RPMI8226 (cell line): ENCODE data around the gene HOXA3.

Experiments
- DNase-seq: peaks from one replicate; pipeline ENCODE4 v3.0.0-alpha.2; 2015

Gene HOXA3

DNA sequence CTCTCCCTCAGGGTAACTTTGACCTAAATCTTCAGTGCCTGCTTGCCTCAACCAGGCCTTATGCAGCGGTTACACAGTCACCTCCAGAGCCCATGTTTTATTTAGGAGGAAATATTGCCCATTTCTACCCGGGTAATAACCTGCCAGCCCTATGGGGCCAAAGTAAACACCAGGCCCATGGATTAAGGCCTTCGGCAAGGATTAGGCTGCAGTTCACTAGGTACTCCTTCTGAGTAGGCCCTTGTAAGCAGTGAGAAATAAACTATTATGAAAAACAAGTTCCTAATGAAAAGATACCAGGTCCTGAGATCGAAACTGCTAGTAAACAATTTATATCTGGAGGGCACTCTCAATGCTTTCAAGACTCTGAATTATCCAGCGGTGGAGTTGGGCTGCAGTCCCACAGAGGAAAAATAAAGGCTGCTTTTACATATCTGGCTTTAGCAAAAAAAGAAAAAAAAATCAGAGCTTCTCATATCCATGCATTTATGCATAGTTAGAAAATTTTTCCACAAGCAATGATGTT lies 25.5 kb upstream of the HOXA3 start:
- DNase-seq, result no peak

DNA sequence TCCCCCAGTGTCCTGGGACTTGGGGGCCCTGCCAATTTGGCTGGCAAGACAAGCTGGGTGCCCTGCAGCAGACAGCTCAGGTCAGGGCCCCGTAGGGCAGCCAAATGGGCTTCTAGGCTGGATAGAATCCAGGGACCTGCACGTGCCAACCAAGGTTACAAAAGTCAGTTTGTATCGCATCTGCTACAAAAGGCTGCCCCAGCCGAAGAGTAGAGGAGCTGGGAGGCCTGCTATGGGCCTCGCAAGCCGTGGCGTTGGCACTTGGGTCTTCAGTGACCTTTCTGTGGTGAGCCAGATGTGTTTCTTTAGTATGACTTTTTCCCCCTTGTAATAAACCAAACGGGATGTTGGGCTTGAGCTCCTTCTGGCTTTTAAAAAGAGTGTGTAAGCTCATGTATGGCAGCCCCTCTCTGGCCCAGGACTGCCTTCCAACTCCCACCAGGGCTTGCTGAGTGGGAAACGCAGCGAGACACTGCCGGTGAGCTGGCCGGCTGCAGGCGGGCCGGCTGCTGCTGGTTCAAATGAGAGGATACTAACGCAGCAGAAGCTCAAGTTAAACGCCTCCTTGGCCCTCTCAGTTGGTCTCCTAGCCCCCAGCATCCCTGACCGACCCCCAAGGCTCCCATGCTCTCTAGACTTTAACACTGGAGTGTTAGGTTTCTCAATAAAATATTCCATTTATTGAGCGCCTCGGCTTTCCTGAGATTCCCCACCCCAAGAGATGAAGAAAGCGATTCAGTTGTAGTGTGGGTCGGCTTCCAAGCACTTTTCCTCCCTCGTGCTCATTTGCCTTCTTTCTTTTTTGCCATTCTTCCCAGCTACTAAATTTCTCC lies 24.8 kb upstream of the HOXA3 start:
- no peak for DNase-seq

- no peak for DNase-seq
Measured at GRCh38 chr7:27176524-27176845, 24.1 kb upstream of the HOXA3 start.

GRCh38 chr7:27175626-27176523 lies 23.5 kb upstream of the HOXA3 start:
- DNase-seq, result no peak

- DNase-seq, result no peak
Measured at GRCh38 chr7:27174874-27175625, 22.7 kb upstream of the HOXA3 start.

GRCh38 chr7:27173956-27174873 lies 21.8 kb upstream of the HOXA3 start, which contains the start of gene HOXA10:
Gene HOXA10, minus strand, starts transcription at chr7:27174320. Its CDS starts 14 bp downstream, at chr7:27174306.
- no peak for DNase-seq

GRCh38 chr7:27173511-27173955 lies 21.1 kb upstream of the HOXA3 start:
- no peak for DNase-seq

- DNase-seq, result no peak
Measured at GRCh38 chr7:27172823-27173510, 20.6 kb upstream of the HOXA3 start.

DNA sequence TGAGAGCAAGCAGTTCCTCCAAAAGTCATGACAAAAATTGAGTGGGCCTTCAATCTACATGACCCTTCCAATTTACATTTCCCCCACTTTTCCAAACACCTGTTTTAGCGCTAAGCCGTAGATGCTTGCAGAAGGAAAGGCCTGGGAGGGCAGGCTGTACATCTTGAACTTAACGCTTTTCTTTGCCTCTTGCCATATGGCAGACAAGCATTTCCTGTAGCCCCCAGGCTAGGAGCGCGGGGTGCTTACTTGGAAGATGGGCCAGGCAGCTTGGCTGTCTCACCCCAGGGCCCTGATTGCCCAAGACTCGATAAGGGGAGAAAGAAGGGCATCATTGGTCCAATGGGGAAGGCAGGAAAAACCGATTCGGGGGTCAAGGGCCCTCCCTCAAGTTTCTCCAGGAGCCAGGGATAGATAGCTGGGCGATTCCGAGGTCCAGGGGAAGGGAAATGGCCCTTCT lies 20.0 kb upstream of the HOXA3 start:
- no peak for DNase-seq

DNA sequence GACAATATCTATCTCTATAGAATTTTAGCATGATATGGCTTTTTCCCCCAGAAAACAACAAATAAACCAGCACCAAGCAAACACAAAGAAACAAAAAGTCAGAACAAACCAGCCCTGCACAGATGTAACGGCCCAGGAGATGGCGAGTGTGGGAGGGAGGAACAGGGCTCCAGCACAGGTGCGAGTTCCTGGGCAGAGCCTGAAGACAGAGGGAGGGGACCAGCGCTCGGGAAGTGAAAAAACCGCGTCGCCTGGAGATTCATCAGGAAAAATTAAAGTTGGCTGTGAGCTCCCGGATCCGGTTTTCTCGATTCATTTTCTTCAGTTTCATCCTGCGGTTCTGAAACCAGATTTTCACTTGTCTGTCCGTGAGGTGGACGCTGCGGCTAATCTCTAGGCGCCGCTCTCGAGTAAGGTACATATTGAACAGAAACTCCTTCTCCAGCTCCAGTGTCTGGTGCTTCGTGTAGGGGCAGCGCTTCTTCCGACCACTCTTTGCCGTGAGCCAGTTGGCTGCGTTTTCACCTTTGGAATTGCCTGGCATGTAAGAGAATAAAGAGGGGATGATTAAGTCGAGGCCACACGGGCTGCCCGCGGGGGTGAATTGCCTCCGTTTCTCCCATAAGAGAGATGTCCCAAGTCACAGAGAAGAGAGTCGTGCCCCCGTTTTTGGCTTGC lies 19.4 kb upstream of the HOXA3 start:
- peak; percentile 47 for DNase-seq

- DNase-seq, result no peak
Measured at GRCh38 chr7:27171325-27171636, 18.9 kb upstream of the HOXA3 start.

- DNase-seq, result no peak
Measured at GRCh38 chr7:27170426-27171324, 18.3 kb upstream of the HOXA3 start.

DNA sequence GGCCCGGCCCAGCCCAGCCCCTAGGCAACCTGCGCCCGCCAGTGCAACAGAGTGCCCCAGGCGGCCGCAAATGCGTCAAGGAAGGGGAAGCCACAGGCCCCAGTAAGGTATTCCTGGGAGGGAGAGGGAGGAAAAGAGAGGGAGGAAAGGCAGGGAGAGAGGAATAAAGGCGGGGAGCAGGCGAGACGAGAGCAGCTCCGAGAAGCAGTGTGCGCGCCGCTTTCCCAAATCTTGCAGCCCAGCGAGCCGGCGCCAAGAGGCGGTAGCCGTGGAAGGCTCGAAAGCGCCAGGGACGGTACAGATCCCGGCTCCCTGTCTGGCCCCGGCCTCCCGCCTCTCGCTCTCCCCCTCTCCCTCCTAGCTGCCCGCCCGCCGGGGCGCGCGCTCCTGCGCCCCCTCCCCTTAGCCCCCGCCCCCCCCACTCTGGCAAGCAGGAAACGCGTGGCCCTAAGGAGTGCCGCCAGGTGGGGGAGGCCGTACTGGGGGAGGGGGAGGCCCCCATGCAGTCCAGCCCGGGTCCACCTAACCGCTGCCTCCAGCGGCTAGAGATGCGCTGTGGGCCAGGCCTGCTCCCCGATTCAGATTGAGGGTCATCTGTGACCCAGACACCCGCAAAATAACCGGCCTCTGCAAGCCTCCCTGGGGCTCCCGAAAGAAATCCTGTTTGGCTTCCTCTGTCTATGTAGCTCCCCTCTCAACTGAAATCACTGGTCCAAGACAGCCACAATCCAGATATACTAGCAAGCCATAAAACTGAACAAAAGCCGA lies 17.5 kb upstream of the HOXA3 start:
- no peak for DNase-seq

GRCh38 chr7:27168265-27168947 lies 16.0 kb upstream of the HOXA3 start:
- DNase-seq, result no peak

GRCh38 chr7:27167916-27168264 lies 15.5 kb upstream of the HOXA3 start:
- DNase-seq, result no peak

GRCh38 chr7:27166531-27167505 lies 14.4 kb upstream of the HOXA3 start:
- DNase-seq, result no peak

DNA sequence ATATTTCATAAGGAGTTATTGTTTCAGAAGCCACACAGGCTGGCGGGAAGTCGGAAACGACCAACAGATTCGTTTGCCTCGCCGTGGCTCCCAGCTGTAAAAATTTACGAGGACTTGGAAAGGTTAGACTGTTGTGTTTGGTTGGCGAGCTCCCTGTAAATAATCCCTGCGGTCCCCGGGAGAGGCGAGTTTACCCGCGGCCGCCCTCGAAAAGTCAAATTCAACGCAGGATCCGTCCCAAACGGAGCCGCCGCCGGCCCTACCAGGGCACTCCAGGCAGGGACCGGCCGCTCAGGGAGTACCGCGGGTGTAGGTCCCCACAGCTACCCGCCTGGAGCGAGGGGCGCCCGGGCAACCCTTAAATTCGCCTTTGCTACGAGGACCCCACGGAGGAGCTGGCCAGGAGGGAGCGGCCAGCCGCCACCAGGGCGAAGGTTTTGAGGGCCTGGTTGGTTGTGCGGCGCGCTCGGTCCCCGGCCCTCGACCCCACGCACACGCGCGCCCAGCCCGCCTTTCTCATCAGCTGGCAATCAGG lies 13.7 kb upstream of the HOXA3 start:
- DNase-seq, result no peak
